Measurements from ENCODE around the gene CRELD2. TPM values are rescaled to one million over a fixed set of nuclear protein-coding genes. Genes with fewer than 3 reads are reported as not detected.

CRELD2 gene
- total RNA-seq, 1 donor from 2014 or later, result 67.8 TPM

GRCh38 chr22:49910229-49911155, 7.9 kb upstream of the CRELD2 start:
- DNase-seq (ENCODE audit: extremely low read depth, low read depth, low spot score), result no peak

- no peak for DNase-seq (ENCODE audit: extremely low read depth, low read depth, low spot score)
Observed at GRCh38 chr22:49911881-49912625, 6.4 kb upstream of the CRELD2 start.

DNA sequence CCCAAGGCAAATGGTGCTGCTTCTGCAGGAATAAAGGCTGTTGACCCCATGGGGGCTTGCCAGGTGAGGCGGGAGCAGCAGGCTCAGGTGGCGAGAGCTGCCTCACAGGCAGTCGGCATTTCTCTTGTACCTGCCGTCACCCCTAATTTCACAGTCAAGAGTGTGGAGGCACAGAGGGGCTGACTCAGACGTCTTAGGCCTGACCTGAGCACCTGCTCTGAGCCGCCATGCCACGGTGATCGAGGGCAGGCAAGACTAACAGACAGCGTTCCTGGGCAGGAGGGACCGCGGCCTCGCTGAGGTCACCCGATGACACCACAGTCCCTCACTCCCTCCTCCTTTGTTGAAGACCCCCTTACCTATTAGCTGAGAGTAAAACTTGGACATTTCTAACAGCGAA, 5.4 kb upstream of the CRELD2 start:
- no peak for DNase-seq (ENCODE audit: extremely low read depth, low read depth, low spot score)

GRCh38 chr22:49913446-49913845, 5.0 kb upstream of the CRELD2 start:
- DNase-seq (ENCODE audit: extremely low read depth, low read depth, low spot score), result no peak

DNA sequence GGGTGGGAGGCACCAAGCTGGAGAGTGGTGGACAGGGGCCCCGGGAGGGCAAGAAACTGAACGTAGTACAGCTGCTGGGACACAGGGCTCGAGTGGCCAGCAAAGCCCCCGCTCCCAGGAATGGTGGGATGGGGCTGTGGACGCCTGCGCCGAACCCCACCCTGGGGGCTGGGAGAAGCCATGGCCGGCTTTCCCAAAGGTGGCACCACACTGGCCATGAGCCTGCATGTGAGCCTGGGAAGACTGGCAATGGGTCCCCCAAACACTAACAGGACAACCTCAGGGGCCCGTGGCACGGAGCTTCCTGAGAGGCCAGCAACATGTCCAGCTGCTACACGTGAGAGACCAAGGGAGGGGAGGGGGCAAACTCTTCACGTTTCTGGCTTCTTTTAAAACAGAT, 4.2 kb upstream of the CRELD2 start:
- no peak for DNase-seq (ENCODE audit: extremely low read depth, low read depth, low spot score)

DNA sequence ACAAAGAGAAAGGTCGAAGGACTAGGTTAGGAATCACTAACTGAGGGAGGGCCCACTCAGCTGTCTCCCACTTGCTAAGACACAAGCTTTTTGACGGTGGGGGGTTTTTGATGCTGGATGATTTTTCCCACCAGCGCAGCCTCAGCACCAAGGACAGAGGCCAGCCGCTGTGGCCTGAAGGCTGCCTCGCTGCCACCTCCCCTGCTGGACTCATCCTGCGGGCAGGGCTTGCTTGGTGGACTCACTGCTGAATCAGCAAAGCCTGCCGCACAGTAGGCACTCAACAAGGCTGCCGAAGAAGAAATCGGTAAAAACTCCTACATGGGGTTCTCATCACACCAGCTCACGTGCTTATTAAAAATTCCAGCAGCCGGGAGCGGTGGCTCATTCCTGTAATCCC, 2.8 kb upstream of the CRELD2 start:
- DNase-seq (ENCODE audit: extremely low read depth, low read depth, low spot score), result no peak

DNA sequence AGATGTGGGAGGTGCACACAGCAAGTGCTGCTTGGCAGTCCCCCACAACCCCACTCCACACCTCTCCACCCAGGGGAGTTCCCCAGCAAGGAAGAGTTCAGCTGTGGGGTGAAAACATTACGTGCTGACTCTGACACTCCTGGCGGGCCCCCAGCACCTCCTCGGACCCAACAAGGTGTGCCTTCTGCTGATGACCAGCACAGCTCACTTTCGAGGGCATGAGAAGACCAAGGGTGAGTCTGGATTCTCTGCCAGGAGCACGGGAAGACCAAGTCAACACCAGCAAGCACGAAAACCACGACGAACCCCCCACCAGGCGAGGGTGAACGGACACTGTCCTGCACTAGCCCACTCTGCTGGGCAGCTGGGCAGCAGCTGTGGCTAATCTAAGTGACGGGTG, 1.6 kb upstream of the CRELD2 start:
- DNase-seq (ENCODE audit: extremely low read depth, low read depth, low spot score), result no peak

DNA sequence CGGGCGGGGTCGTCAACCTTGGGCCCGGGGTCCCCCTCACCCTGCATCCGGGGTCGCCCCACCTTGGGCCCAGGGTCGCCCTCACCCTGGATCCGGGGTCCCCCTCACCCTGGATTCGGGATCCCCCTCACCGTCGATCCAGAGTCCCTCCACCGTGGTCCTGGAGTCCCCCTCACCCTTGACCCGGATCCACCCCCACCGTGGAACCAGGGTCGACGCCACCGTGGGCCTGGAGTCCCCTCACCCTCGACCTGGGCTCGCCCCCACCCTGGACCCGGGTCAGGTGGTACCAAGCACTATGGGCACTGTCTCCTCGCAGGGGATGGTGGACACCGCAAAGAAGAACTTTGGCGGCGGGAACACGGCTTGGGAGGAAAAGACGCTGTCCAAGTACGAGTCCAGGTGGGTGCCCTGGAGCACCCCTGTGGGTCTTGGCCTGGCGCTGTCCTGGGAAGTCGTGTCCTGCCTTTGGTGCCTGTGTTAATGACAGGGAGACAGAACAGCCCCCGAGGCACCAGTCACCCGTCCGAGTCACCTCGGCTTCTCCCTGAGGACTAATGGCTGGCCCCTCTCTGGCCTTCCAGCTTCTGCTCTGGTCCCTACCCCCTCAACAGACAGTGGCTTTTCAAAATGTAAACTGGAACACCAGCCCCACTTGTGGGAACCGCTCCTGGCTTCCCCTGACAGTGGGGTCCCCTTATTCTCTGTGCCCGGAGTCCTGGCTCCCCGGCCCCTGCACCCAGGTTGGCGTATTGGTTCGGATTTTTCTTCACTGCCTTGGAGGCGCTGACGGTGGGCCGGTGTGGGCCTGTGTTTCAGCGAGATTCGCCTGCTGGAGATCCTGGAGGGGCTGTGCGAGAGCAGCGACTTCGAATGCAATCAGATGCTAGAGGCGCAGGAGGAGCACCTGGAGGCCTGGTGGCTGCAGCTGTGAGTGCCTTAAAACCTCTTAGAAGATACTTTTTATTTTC, 762 bp downstream of the CRELD2 start:
- DNase-seq (ENCODE audit: extremely low read depth, low read depth, low spot score), result no peak

GRCh38 chr22:49920859-49921258, 2.4 kb downstream of the CRELD2 start:
- no peak for DNase-seq (ENCODE audit: extremely low read depth, low read depth, low spot score)

GRCh38 chr22:49921508-49922278, 3.3 kb downstream of the CRELD2 start:
- DNase-seq (ENCODE audit: extremely low read depth, low read depth, low spot score), result no peak

DNA sequence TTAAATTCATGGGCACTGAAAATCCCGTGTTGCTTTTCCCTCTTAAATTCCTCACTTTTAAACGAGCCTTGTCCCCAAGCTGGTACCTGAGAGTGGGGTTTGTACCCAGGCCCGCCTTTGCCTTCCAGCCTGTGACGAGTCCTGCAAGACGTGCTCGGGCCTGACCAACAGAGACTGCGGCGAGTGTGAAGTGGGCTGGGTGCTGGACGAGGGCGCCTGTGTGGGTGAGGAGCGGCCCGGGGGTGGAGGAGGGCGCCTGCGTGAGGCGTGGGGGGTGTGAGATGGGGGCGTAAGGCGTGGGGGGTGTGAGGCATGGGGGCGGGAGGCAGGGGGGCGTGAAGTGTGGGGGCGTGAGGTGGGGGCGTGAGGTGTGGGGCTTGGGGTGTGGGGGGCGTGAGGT, 4.0 kb downstream of the CRELD2 start:
- DNase-seq (ENCODE audit: extremely low read depth, low read depth, low spot score), result no peak

GRCh38 chr22:49922926-49923325, 4.5 kb downstream of the CRELD2 start:
- no peak for DNase-seq (ENCODE audit: extremely low read depth, low read depth, low spot score)

GRCh38 chr22:49923445-49923844, 5.0 kb downstream of the CRELD2 start:
- no peak for DNase-seq (ENCODE audit: extremely low read depth, low read depth, low spot score)

GRCh38 chr22:49924113-49924833, 5.8 kb downstream of the CRELD2 start:
- DNase-seq (ENCODE audit: extremely low read depth, low read depth, low spot score), result no peak

GRCh38 chr22:49925525-49926128, 7.2 kb downstream of the CRELD2 start:
- no peak for DNase-seq (ENCODE audit: extremely low read depth, low read depth, low spot score)

DNA sequence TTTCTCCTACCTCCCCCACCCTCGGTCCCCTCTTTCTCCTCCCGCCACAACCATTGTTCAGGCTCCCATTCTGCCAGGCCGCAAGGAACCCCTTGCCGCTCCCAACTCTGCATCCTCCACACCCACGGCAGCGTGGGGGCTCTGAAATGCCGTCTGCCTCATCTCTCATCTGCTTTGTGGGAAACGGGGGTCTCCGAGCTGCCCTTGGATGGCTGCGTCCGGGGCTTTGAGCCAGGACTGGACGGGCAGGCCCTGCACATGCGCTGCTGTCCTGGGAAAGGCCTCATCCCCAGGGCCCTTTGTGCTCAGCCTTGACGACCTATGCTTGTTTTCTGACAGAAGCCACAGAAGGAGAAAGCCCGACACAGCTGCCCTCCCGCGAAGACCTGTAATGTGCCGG, 8.5 kb downstream of the CRELD2 start:
- no peak for DNase-seq (ENCODE audit: extremely low read depth, low read depth, low spot score)

GRCh38 chr22:49927483-49928184, 9.2 kb downstream of the CRELD2 start:
- no peak for DNase-seq (ENCODE audit: extremely low read depth, low read depth, low spot score)

DNA sequence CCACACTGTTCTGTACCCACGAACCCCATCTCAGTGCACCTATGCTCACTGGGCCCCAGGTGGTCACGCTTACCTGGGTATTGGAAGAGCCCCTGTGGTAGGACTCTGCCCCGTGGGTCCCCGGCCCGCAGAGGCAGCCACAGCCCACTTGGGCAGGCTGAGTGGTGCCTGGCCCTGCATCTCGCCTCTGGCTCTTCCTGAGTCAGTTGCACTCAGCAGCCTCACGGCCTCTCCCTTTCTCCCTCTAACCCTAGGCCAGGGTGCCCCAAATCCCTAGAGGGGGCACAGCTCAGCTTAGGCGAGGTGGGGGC, 9.7 kb downstream of the CRELD2 start:
- DNase-seq (ENCODE audit: extremely low read depth, low read depth, low spot score), result no peak

Data from glomerular endothelial cell (primary cell).